Stimulated activated CD4-positive, alpha-beta T cell treated with anti-CD3 and anti-CD28 coated beads, Interleukin-12 subunit alpha, Interleukin-12 subunit beta, amount 100 ng/mL, for 48 hours (primary cell): Measurements from ENCODE around the gene POLD1.
"Not testable (repeated sequence)": the region's sequence is repeated elsewhere in the genome, so short reads cannot be mapped to it uniquely, and the experiment has no call there.

Source experiments
- DNase-seq, 3 donors: peaks; one replicate each; pipeline ENCODE4 v3.0.0-alpha.2; 2020; ENCODE audit warnings: low read depth in 2 of 3, low spot score in 1 of 3

Gene POLD1

GRCh38 chr19:50433201-50434180, 49.3 kb downstream of the POLD1 start:
- no peak for DNase-seq

GRCh38 chr19:50434525-50434924, 50.4 kb downstream of the POLD1 start:
- DNase-seq: no peak

GRCh38 chr19:50435221-50435620, 51.1 kb downstream of the POLD1 start:
- no peak for DNase-seq

- no peak for DNase-seq
Observed at GRCh38 chr19:50435627-50436026, 51.5 kb downstream of the POLD1 start.

- DNase-seq: no peak
Observed at GRCh38 chr19:50437862-50438449, 53.8 kb downstream of the POLD1 start.

GRCh38 chr19:50439130-50439529, 55.0 kb downstream of the POLD1 start:
- not testable (repeated sequence) for DNase-seq

GRCh38 chr19:50444059-50444458, 59.9 kb downstream of the POLD1 start:
- no peak for DNase-seq

- DNase-seq: no peak
Observed at GRCh38 chr19:50447053-50447452, 62.9 kb downstream of the POLD1 start.

GRCh38 chr19:50447750-50448149, 63.6 kb downstream of the POLD1 start:
- no peak for DNase-seq

GRCh38 chr19:50449236-50449899, 65.2 kb downstream of the POLD1 start:
- DNase-seq: no peak

- no peak for DNase-seq
Observed at GRCh38 chr19:50450369-50451222, 66.4 kb downstream of the POLD1 start.

- DNase-seq: no peak
Observed at GRCh38 chr19:50451223-50451534, 67.0 kb downstream of the POLD1 start.

GRCh38 chr19:50453243-50453642, 69.1 kb downstream of the POLD1 start:
- no peak for DNase-seq

GRCh38 chr19:50455992-50456391, 71.8 kb downstream of the POLD1 start:
- no peak for DNase-seq

GRCh38 chr19:50457300-50457699, 73.2 kb downstream of the POLD1 start:
- DNase-seq: no peak

GRCh38 chr19:50458396-50459066, 74.4 kb downstream of the POLD1 start:
- no peak for DNase-seq

GRCh38 chr19:50459067-50459456, 74.9 kb downstream of the POLD1 start:
- no peak for DNase-seq

- DNase-seq: no peak
Observed at GRCh38 chr19:50459638-50460037, 75.5 kb downstream of the POLD1 start.

- no peak for DNase-seq
Observed at GRCh38 chr19:50460161-50460765, 76.1 kb downstream of the POLD1 start.
